Keratinocyte (primary cell): ENCODE data around the gene LSAMP. TPM values are rescaled to one million over a fixed set of nuclear protein-coding genes. Genes with fewer than 3 reads are reported as not detected.
"Not testable (repeated sequence)": the region's sequence is repeated elsewhere in the genome, so short reads cannot be mapped to it uniquely, and the experiment has no call there.

Experiments used
- DNase-seq: peaks from one replicate; pipeline ENCODE4 v3.0.0-alpha.2; 2011; ENCODE audit warnings: low read depth, missing footprints, low spot score
- FAIRE-seq: peaks from 2 replicates; lab custom pipeline; 2011; peaks lifted over from hg19 to GRCh38; lab: Jason Lieb, UNC
- H2AFZ ChIP-seq: 2 replicates; pipeline ENCODE4 v1.6.0; 2012; ENCODE audit warnings: low read length, control low read depth, inconsistent platforms; ENCODE audit not compliant: control insufficient read depth
- H3K27ac ChIP-seq: 2 replicates; pipeline ENCODE4 v1.5.1; 2011; ENCODE audit warnings: low read length; ENCODE audit not compliant: control insufficient read depth, insufficient read depth
- H3K27me3 ChIP-seq: 3 replicates; pipeline ENCODE4 v1.6.0; 2011; ENCODE audit warnings: low read length; ENCODE audit not compliant: control insufficient read depth, insufficient read depth; ENCODE audit errors: extremely low read depth
- H3K36me3 ChIP-seq, 2 experiments: 2 replicates in 1 of 2; 3 replicates in 1 of 2; pipeline ENCODE4 v1.5.1; 2011; ENCODE audit warnings: low read length in 2 of 2, mild to moderate bottlenecking in 1 of 2; ENCODE audit not compliant: control insufficient read depth in 2 of 2, insufficient read depth in 2 of 2; ENCODE audit errors: extremely low read depth in 1 of 2
- H3K4me1 ChIP-seq: 3 replicates; pipeline ENCODE4 v1.5.1; 2011; ENCODE audit warnings: low read length; ENCODE audit not compliant: control insufficient read depth, insufficient read depth; ENCODE audit errors: extremely low read depth
- H3K4me2 ChIP-seq: 3 replicates; pipeline ENCODE4 v1.6.0; 2011; ENCODE audit warnings: low read depth, low read length; ENCODE audit not compliant: control insufficient read depth, insufficient read depth; ENCODE audit errors: extremely low read depth
- H3K4me3 ChIP-seq, 3 experiments: fragments of 200-600 bp in 1 of 3; sonication (generic) in 1 of 3; 2 replicates in 2 of 3; 3 replicates in 1 of 3; pipeline ENCODE4 v1.5.1; 2011 to 2016; ENCODE audit warnings: low read length in 3 of 3, mild to moderate bottlenecking in 3 of 3, control low read depth in 2 of 3, inconsistent platforms in 1 of 3, low read depth in 1 of 3, mixed read lengths in 1 of 3, mixed run types in 1 of 3, moderate library complexity in 1 of 3; ENCODE audit not compliant: control insufficient read depth in 2 of 3, insufficient read depth in 2 of 3; ENCODE audit errors: extremely low read depth in 1 of 3
- H3K79me2 ChIP-seq: 2 replicates; pipeline ENCODE4 v1.6.0; 2012; ENCODE audit warnings: low read length; ENCODE audit not compliant: control insufficient read depth, insufficient read depth
- H3K9ac ChIP-seq: 3 replicates; pipeline ENCODE4 v1.6.0; 2011; ENCODE audit warnings: low read length; ENCODE audit not compliant: control insufficient read depth, insufficient read depth; ENCODE audit errors: extremely low read depth
- H3K9me1 ChIP-seq: 3 replicates; pipeline ENCODE4 v1.6.0; 2011; ENCODE audit warnings: low read length; ENCODE audit not compliant: control insufficient read depth, insufficient read depth; ENCODE audit errors: extremely low read depth
- H3K9me3 ChIP-seq: 2 replicates; pipeline ENCODE4 v1.5.1; 2012; ENCODE audit warnings: low read depth, low read length; ENCODE audit not compliant: control insufficient read depth
- H4K20me1 ChIP-seq: 3 replicates; pipeline ENCODE4 v1.6.0; 2011; ENCODE audit warnings: low read length; ENCODE audit not compliant: control insufficient read depth, insufficient read depth; ENCODE audit errors: extremely low read depth
- EZH2 ChIP-seq: IDR thresholded peaks from one replicate; pipeline ENCODE4 v1.6.1; 2012; ENCODE audit warnings: inconsistent platforms, mild to moderate bottlenecking, low read length, moderate library complexity
- dilution Hi-C: fragments of 300-500 bp; cut with MboI; formaldehyde crosslinking; loops from one replicate; pipeline ENCODE4 v1.7.0; 2020; ENCODE audit warnings: low sequenced_read_pairs; ENCODE audit not compliant: extremely low pct_ligation_motif_present
- polyA plus RNA-seq, 5 experiments: library from polyadenylated mRNA; depleted of rRNA in 3 of 5; stranded (reverse) in 3 of 5; stranded (forward) in 1 of 5; unstranded in 1 of 5; fragments of >200 nt; gene quantifications; 1 replicate in 1 of 5; 2 replicates in 3 of 5; 3 replicates in 1 of 5; pipeline versions ENCODE4 v1.2.1 to v1.2.3, GENCODE V29; 2011 to 2012; ENCODE audit warnings: missing spikeins in 2 of 5, low read depth in 1 of 5, low replicate concordance in 1 of 5
- TF ChIP-seq, protein P1 (sequence below), 3 experiments: IDR thresholded peaks in 1 of 3; conservative IDR thresholded peaks in 1 of 3; optimal IDR thresholded peaks in 1 of 3; 2 replicates in 2 of 3; 3 replicates in 1 of 3; pipeline versions ENCODE3 to v1.5.1; 2011; ENCODE audit warnings: low read length in 3 of 3, mild to moderate bottlenecking in 3 of 3, moderate library complexity in 2 of 3, control low read depth in 1 of 3, inconsistent platforms in 1 of 3; ENCODE audit not compliant: insufficient read depth in 2 of 3; ENCODE audit errors: extremely low read depth in 1 of 3

LSAMP gene
- polyA plus RNA-seq, 1 donor (not counting 4 experiments of a cell fraction or from before 2014, with no cell fraction given), result 0.12 TPM

DNA sequence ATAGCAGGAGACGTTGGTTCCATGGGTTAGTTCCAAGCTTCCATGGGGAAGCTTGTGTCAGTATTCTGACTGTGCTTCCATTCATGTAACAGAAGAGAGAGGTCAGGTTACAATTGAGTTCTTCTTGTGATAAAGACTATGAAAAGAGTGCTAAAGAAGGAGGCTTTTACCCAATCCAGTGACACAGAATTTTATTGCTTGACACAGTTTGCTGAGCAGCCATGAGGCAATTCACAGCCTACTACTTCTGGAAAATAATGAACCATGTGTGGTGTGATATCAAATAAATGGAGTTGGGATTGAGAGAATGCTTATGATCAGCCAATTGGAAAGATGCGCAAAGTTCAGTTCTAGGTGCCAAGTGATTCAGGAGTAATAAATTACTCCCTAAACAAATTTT is 233.4 kb downstream of the LSAMP start:
- no peak for DNase-seq
- H3K79me2 ChIP-seq, result no peaks in the 10 kb centered on the region
- no peak overlapping the region for H2AFZ ChIP-seq
- FAIRE-seq, result no peak
- H3K27me3 ChIP-seq, result no peaks in the 10 kb centered on the region
- no peak overlapping the region for H3K4me2 ChIP-seq
- H3K27ac ChIP-seq, result no peak overlapping the region
- TF ChIP-seq, protein P1, sequence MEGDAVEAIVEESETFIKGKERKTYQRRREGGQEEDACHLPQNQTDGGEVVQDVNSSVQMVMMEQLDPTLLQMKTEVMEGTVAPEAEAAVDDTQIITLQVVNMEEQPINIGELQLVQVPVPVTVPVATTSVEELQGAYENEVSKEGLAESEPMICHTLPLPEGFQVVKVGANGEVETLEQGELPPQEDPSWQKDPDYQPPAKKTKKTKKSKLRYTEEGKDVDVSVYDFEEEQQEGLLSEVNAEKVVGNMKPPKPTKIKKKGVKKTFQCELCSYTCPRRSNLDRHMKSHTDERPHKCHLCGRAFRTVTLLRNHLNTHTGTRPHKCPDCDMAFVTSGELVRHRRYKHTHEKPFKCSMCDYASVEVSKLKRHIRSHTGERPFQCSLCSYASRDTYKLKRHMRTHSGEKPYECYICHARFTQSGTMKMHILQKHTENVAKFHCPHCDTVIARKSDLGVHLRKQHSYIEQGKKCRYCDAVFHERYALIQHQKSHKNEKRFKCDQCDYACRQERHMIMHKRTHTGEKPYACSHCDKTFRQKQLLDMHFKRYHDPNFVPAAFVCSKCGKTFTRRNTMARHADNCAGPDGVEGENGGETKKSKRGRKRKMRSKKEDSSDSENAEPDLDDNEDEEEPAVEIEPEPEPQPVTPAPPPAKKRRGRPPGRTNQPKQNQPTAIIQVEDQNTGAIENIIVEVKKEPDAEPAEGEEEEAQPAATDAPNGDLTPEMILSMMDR (optimal IDR thresholded peaks at IDR 0.05 in 1 of 3, IDR thresholded peaks at IDR 0.05 in 1 of 3, conservative IDR thresholded peaks at IDR 0.05 in 1 of 3; ENCODE audit: extremely low read depth in 1 of 3, insufficient read depth in 2 of 3, low read length in 3 of 3), result no peak
- TF ChIP-seq EZH2, result no peak
- no peaks in the 10 kb centered on the region for H3K9me3 ChIP-seq
- H3K4me3 ChIP-seq, result no peak overlapping the region
- H3K9ac ChIP-seq, result no peak overlapping the region
- H4K20me1 ChIP-seq, result no peaks in the 10 kb centered on the region
- no peaks in the 10 kb centered on the region for H3K9me1 ChIP-seq
- H3K4me1 ChIP-seq, result no peaks in the 10 kb centered on the region
- H3K36me3 ChIP-seq, result no peaks in the 10 kb centered on the region
- dilution Hi-C loops, result no loop called here

GRCh38 chr3:116208830-116209229 is 236.5 kb downstream of the LSAMP start:
- H3K79me2 ChIP-seq, DNase-seq, H3K9ac ChIP-seq, H3K4me1 ChIP-seq, H3K36me3 ChIP-seq, H3K27ac ChIP-seq, H3K9me1 ChIP-seq, H3K4me3 ChIP-seq, H3K9me3 ChIP-seq, dilution Hi-C loops, H3K4me2 ChIP-seq, H3K27me3 ChIP-seq, H2AFZ ChIP-seq, FAIRE-seq, H4K20me1 ChIP-seq: not testable (repeated sequence)

DNA sequence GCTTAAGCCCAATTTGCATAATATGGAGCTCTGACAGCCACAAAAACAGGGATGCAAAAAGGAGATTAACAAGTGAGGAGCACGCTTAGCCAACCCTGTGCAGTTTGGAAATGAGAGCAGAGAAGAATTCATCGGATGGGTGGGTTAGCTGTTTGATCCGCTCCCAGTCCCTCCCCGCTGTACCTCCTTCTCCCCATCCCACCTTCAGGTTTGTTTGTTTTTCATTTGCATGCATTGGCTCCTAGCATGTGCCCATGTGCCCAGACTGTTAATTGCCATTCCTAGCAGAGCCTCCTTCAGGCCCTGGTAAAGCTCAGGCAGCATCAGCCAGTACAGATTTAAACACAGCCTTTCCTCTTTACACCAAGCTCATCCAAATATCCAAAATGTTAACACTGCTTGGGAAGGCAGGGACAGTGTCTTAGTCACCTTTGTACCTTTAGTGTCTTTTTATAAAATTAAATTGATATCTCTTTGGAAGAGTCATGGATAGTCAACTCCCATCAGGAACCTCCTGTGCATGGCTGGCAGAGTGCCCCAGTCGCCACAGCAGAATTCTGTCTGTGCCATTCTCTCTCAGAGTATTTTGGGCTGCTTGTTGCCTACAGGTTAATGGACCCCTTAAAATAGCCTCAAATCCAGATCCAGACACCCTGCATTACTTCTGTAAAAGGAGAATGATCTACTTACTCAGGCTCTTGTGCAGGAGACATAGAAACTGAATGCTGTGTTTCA is 244.2 kb downstream of the LSAMP start:
- H3K36me3 ChIP-seq, result no peaks in the 10 kb centered on the region
- H2AFZ ChIP-seq, result no peak overlapping the region
- H3K27me3 ChIP-seq, result no peaks in the 10 kb centered on the region
- no peaks in the 10 kb centered on the region for H3K4me1 ChIP-seq
- H3K27ac ChIP-seq, result no peak overlapping the region
- H3K4me3 ChIP-seq, result no peak overlapping the region
- H3K9me3 ChIP-seq, result no peaks in the 10 kb centered on the region
- no peak for DNase-seq
- no peaks in the 10 kb centered on the region for H4K20me1 ChIP-seq
- no peak overlapping the region for H3K4me2 ChIP-seq
- H3K9ac ChIP-seq, result no peak overlapping the region
- H3K79me2 ChIP-seq, result no peaks in the 10 kb centered on the region
- no peaks in the 10 kb centered on the region for H3K9me1 ChIP-seq
- dilution Hi-C loops, result no loop called here
- TF ChIP-seq EZH2, result no peak
- TF ChIP-seq, protein P1 (optimal IDR thresholded peaks at IDR 0.05 in 1 of 3, IDR thresholded peaks at IDR 0.05 in 1 of 3, conservative IDR thresholded peaks at IDR 0.05 in 1 of 3; ENCODE audit: extremely low read depth in 1 of 3, insufficient read depth in 2 of 3, low read length in 3 of 3), result no peak
- no peak for FAIRE-seq
